WTC11 (cell line): ENCODE results near the gene PCDH9. TPM values are rescaled to one million over a fixed set of nuclear protein-coding genes. Genes with fewer than 3 reads are reported as not detected.

Experiments used
- ATAC-seq: fragments of 200-7000 bp; cut with Tn5 transposase; 2 replicates; pipeline ENCODE4 v1.10.0; 2021; ENCODE audit warnings: mild to moderate bottlenecking, moderate library complexity
- CTCF ChIA-PET: fragments of 300-600 bp; sonication (Branson Sonifier 250); formaldehyde crosslinking; loops from one replicate; lab custom pipeline; 2021; ENCODE audit warnings: antibody characterized with exemption; lab: Charles Lee
- POLR2A ChIA-PET: fragments of 350-600 bp; sonication (Branson Sonifier 250); formaldehyde crosslinking; loops from one replicate; lab custom pipeline; 2021; ENCODE audit warnings: antibody characterized with exemption; lab: Charles Lee
- DNase-seq: peaks from one replicate; pipeline ENCODE4 v3.0.0; 2021; ENCODE audit warnings: low spot score
- H3K27ac Mint-ChIP-seq: 2 replicates; pipeline ENCODE4 v1.8.0; 2021; ENCODE audit warnings: mixed read lengths
- H3K27me3 Mint-ChIP-seq: 2 replicates; pipeline ENCODE4 v1.8.0; 2021; ENCODE audit warnings: low read depth, mild to moderate bottlenecking, moderate library complexity, mixed read lengths
- H3K36me3 Mint-ChIP-seq: 2 replicates; pipeline ENCODE4 v1.8.0; 2021; ENCODE audit warnings: mixed read lengths
- H3K4me1 Mint-ChIP-seq: 2 replicates; pipeline ENCODE4 v1.8.0; 2022; ENCODE audit warnings: mixed read lengths
- H3K4me3 Mint-ChIP-seq: 2 replicates; pipeline ENCODE4 v1.8.0; 2021; ENCODE audit warnings: mild to moderate bottlenecking, moderate library complexity, mixed read lengths
- H3K9me3 Mint-ChIP-seq: 2 replicates; pipeline ENCODE4 v1.8.0; 2021; ENCODE audit warnings: mixed read lengths
- AFF4 ChIP-seq: sonication (generic); formaldehyde crosslinking; IDR thresholded peaks from 2 replicates; pipeline ENCODE4 v1.8.1; 2023; ENCODE audit warnings: mild to moderate bottlenecking, missing genetic modification reagents, borderline replicate concordance
- E2F4 ChIP-seq: sonication (generic); formaldehyde crosslinking; IDR thresholded peaks from 2 replicates; pipeline ENCODE4 v1.8.1; 2022; ENCODE audit warnings: low read depth, mild to moderate bottlenecking, moderate library complexity, missing genetic modification reagents, borderline replicate concordance
- EMX1 ChIP-seq: fragments of 250-450 bp; sonication (Bioruptor Pico); IDR thresholded peaks from 2 replicates; pipeline ENCODE4 v1.8.0; 2021; ENCODE audit warnings: mild to moderate bottlenecking
- FOXJ3 ChIP-seq: sonication (generic); formaldehyde crosslinking; IDR thresholded peaks from 2 replicates; pipeline ENCODE4 v1.9.0; 2021; ENCODE audit warnings: missing genetic modification reagents, mild to moderate bottlenecking, borderline replicate concordance
- FOXP1 ChIP-seq: sonication (generic); formaldehyde crosslinking; IDR thresholded peaks from 2 replicates; pipeline ENCODE4 v1.8.0; 2022; ENCODE audit warnings: missing genetic modification reagents, mild to moderate bottlenecking, moderate library complexity, borderline replicate concordance
- GABPB1 ChIP-seq: sonication (generic); formaldehyde crosslinking; IDR thresholded peaks from 2 replicates; pipeline ENCODE4 v1.8.1; 2023; ENCODE audit warnings: mild to moderate bottlenecking, missing genetic modification reagents
- GRHL2 ChIP-seq: fragments of 250-450 bp; sonication (Bioruptor Pico); IDR thresholded peaks from 2 replicates; pipeline ENCODE4 v1.8.0; 2022; ENCODE audit warnings: mild to moderate bottlenecking, moderate library complexity; ENCODE audit not compliant: insufficient replicate concordance, severe bottlenecking
- HMGA2 ChIP-seq: fragments of 250-450 bp; sonication (Bioruptor Pico); IDR thresholded peaks from 2 replicates; pipeline ENCODE4 v1.4.0; 2021; ENCODE audit warnings: mild to moderate bottlenecking, moderate library complexity
- JUN ChIP-seq: sonication (generic); formaldehyde crosslinking; IDR thresholded peaks from 2 replicates; pipeline ENCODE4 v1.8.0; 2023; ENCODE audit warnings: mild to moderate bottlenecking, missing genetic modification reagents
- KAT7 ChIP-seq: sonication (generic); formaldehyde crosslinking; IDR thresholded peaks from 2 replicates; pipeline ENCODE4 v1.8.1; 2023; ENCODE audit warnings: missing genetic modification reagents, mild to moderate bottlenecking, borderline replicate concordance
- NFATC4 ChIP-seq: fragments of 250-450 bp; sonication (Bioruptor Pico); IDR thresholded peaks from 2 replicates; pipeline ENCODE4 v1.9.0; 2021; ENCODE audit warnings: mild to moderate bottlenecking
- NR2C2 ChIP-seq: sonication (generic); formaldehyde crosslinking; IDR thresholded peaks from 2 replicates; pipeline ENCODE4 v1.8.0; 2022; ENCODE audit warnings: mild to moderate bottlenecking, missing genetic modification reagents
- OVOL2 ChIP-seq: fragments of 250-450 bp; sonication (Bioruptor Pico); IDR thresholded peaks from 2 replicates; pipeline ENCODE4 v1.9.0; 2021; ENCODE audit warnings: mild to moderate bottlenecking, borderline replicate concordance
- SOX15 ChIP-seq: fragments of 250-450 bp; sonication (Bioruptor Pico); IDR thresholded peaks from 2 replicates; pipeline ENCODE4 v1.9.0; 2021; ENCODE audit warnings: mild to moderate bottlenecking
- TCF7 ChIP-seq: sonication (generic); formaldehyde crosslinking; IDR thresholded peaks from 2 replicates; pipeline ENCODE4 v1.8.0; 2022; ENCODE audit warnings: mild to moderate bottlenecking, low read depth, missing genetic modification reagents, moderate library complexity
- TEAD4 ChIP-seq: sonication (generic); formaldehyde crosslinking; IDR thresholded peaks from 2 replicates; pipeline ENCODE4 v1.8.0; 2022; ENCODE audit warnings: mild to moderate bottlenecking, missing genetic modification reagents
- ZNF281 ChIP-seq: sonication (generic); formaldehyde crosslinking; IDR thresholded peaks from 2 replicates; pipeline ENCODE4 v1.8.0; 2023; ENCODE audit warnings: mild to moderate bottlenecking, missing genetic modification reagents
- ZNF317 ChIP-seq: sonication (generic); formaldehyde crosslinking; IDR thresholded peaks from 2 replicates; pipeline ENCODE4 v1.8.1; 2023; ENCODE audit warnings: low read depth, mild to moderate bottlenecking, moderate library complexity, missing genetic modification reagents, borderline replicate concordance
- ZNF423 ChIP-seq: fragments of 250-450 bp; sonication (Bioruptor Pico); IDR thresholded peaks from 2 replicates; pipeline ENCODE4 v2.1.2; 2022; ENCODE audit warnings: mild to moderate bottlenecking, moderate library complexity
- ZNF671 ChIP-seq: fragments of 250-450 bp; sonication (Bioruptor Pico); IDR thresholded peaks from 2 replicates; pipeline ENCODE4 v1.8.0; 2021; ENCODE audit warnings: mild to moderate bottlenecking
- total RNA-seq: library from RNA; stranded (reverse); gene quantifications from 3 replicates; pipeline ENCODE4 v1.2.3, GENCODE V29; 2021
- TF ChIP-seq, protein P1 (sequence below): sonication (generic); formaldehyde crosslinking; conservative IDR thresholded peaks from 2 replicates; pipeline ENCODE4 v1.8.1; 2022; ENCODE audit warnings: mild to moderate bottlenecking, missing genetic modification reagents
- TF ChIP-seq, protein P2 (sequence below): sonication (generic); formaldehyde crosslinking; IDR thresholded peaks from 2 replicates; pipeline ENCODE4 v1.8.1; 2022; ENCODE audit warnings: mild to moderate bottlenecking, moderate library complexity, missing genetic modification reagents
- TF ChIP-seq, protein P3 (sequence below): sonication (generic); formaldehyde crosslinking; IDR thresholded peaks from 2 replicates; pipeline ENCODE4 v1.8.1; 2023; ENCODE audit warnings: mild to moderate bottlenecking, moderate library complexity, missing genetic modification reagents
- TF ChIP-seq, protein P4 (sequence below): fragments of 250-450 bp; sonication (Bioruptor Pico); IDR thresholded peaks from 2 replicates; pipeline ENCODE4 v1.9.0; 2021; ENCODE audit warnings: moderate library complexity, mild to moderate bottlenecking, inconsistent platforms, borderline replicate concordance
- TF ChIP-seq, protein P5 (sequence below): sonication (generic); formaldehyde crosslinking; IDR thresholded peaks from 2 replicates; pipeline ENCODE4 v1.8.0; 2023; ENCODE audit warnings: missing genetic modification reagents

PCDH9 gene
- total RNA-seq, 1 experiment from 2014 or later, result 0.48 TPM

GRCh38 chr13:66781241-66781640 lies 448.9 kb downstream of the PCDH9 start:
- DNase-seq (no peak), ATAC-seq (no peak)
- Mint-ChIP-seq H3K4me1 (no peaks in the 10 kb centered on the region), H3K27me3 (no peaks in the 10 kb centered on the region), H3K4me3 (no peak overlapping the region), H3K36me3 (peaks cover 3% of the 10 kb centered on the region; the same call in 1 of the 2 replicates), H3K27ac (no peak overlapping the region), H3K9me3 (peaks cover 4% of the 10 kb centered on the region)
- POLR2A ChIA-PET, result no interaction called here
- TF ChIP-seq TCF7 (CRISPR knock-in tag) (no peak), GRHL2 (CRISPR knock-in tag) (no peak), ZNF671 (CRISPR knock-in tag) (no peak), JUN (CRISPR knock-in tag) (no peak), ZNF423 (CRISPR knock-in tag) (no peak), ZNF281 (CRISPR knock-in tag) (no peak), FOXP1 (no peak), AFF4 (CRISPR knock-in tag) (no peak)
- TF ChIP-seq, protein P1, sequence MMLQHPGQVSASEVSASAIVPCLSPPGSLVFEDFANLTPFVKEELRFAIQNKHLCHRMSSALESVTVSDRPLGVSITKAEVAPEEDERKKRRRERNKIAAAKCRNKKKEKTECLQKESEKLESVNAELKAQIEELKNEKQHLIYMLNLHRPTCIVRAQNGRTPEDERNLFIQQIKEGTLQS (CRISPR knock-in tag), result no peak
- CTCF ChIA-PET, result no interaction called here

DNA sequence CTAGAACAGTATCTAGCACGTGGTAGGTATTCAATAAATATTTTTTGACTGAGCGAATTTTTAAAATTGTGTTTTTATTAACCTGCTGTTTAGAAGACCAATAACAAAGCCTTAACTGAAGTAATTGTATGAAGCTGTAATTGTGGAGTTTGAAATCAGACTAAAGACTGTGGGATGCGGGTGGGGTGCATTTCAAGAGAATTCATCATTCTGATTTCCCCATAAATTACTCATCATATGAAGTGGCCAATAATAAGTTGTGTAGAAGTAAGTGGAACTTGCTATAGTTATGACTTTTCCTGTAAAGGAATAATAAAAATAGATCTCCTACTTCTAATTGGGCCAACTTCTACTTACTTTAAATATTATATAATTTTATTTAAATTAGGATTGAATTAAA lies 449.3 kb downstream of the PCDH9 start:
- H3K4me1 Mint-ChIP-seq, result no peaks in the 10 kb centered on the region
- H3K4me3 Mint-ChIP-seq, result no peak overlapping the region
- no peak overlapping the region for H3K27ac Mint-ChIP-seq
- ATAC-seq (no peak), DNase-seq (no peak)
- no peaks in the 10 kb centered on the region for H3K27me3 Mint-ChIP-seq
- H3K9me3 Mint-ChIP-seq, result peaks cover 6% of the 10 kb centered on the region
- ChIA-PET POLR2A (no interaction called here), CTCF (no interaction called here)
- peaks cover 3% of the 10 kb centered on the region; the same call in 1 of the 2 replicates for H3K36me3 Mint-ChIP-seq
- TF ChIP-seq GABPB1 (CRISPR knock-in tag) (no peak), KAT7 (no peak), SOX15 (CRISPR knock-in tag) (no peak), OVOL2 (CRISPR knock-in tag) (no peak), NFATC4 (no peak), EMX1 (CRISPR knock-in tag) (no peak), TEAD4 (CRISPR knock-in tag) (no peak), E2F4 (CRISPR knock-in tag) (no peak), HMGA2 (CRISPR knock-in tag) (no peak), FOXJ3 (no peak), ZNF317 (CRISPR knock-in tag) (no peak), NR2C2 (no peak)
- TF ChIP-seq, protein P2, sequence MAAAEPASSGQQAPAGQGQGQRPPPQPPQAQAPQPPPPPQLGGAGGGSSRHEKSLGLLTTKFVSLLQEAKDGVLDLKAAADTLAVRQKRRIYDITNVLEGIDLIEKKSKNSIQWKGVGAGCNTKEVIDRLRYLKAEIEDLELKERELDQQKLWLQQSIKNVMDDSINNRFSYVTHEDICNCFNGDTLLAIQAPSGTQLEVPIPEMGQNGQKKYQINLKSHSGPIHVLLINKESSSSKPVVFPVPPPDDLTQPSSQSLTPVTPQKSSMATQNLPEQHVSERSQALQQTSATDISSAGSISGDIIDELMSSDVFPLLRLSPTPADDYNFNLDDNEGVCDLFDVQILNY (CRISPR knock-in tag), result no peak
- TF ChIP-seq, protein P3, sequence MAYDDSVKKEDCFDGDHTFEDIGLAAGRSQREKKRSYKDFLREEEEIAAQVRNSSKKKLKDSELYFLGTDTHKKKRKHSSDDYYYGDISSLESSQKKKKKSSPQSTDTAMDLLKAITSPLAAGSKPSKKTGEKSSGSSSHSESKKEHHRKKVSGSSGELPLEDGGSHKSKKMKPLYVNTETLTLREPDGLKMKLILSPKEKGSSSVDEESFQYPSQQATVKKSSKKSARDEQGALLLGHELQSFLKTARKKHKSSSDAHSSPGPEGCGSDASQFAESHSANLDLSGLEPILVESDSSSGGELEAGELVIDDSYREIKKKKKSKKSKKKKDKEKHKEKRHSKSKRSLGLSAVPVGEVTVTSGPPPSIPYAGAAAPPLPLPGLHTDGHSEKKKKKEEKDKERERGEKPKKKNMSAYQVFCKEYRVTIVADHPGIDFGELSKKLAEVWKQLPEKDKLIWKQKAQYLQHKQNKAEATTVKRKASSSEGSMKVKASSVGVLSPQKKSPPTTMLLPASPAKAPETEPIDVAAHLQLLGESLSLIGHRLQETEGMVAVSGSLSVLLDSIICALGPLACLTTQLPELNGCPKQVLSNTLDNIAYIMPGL, result no peak
- TF ChIP-seq, protein P4, sequence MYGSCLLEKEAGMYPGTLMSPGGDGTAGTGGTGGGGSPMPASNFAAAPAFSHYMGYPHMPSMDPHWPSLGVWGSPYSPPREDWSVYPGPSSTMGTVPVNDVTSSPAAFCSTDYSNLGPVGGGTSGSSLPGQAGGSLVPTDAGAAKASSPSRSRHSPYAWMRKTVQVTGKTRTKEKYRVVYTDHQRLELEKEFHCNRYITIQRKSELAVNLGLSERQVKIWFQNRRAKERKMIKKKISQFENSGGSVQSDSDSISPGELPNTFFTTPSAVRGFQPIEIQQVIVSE (CRISPR knock-in tag), result no peak
- TF ChIP-seq, protein P5, sequence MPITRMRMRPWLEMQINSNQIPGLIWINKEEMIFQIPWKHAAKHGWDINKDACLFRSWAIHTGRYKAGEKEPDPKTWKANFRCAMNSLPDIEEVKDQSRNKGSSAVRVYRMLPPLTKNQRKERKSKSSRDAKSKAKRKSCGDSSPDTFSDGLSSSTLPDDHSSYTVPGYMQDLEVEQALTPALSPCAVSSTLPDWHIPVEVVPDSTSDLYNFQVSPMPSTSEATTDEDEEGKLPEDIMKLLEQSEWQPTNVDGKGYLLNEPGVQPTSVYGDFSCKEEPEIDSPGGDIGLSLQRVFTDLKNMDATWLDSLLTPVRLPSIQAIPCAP (CRISPR knock-in tag), result no peak
